HL-60 (cell line): Measurements from ENCODE around the gene PTX4.
"Not testable (repeated sequence)": the region's sequence is repeated elsewhere in the genome, so short reads cannot be mapped to it uniquely, and the experiment has no call there.

Source experiments
- DNase-seq, 2 experiments: peaks; one replicate each; pipeline ENCODE4 v3.0.0-alpha.2; 2010 to 2020; ENCODE audit warnings: low read depth in 1 of 2, low spot score in 1 of 2
- H3K27ac ChIP-seq: fragments of 250-450 bp; sonication (Bioruptor Pico); replicated peaks from 2 replicates; pipeline ENCODE4 v1.5.1; 2020; ENCODE audit warnings: mild to moderate bottlenecking, moderate library complexity
- H3K27me3 ChIP-seq: fragments of 250-450 bp; sonication (Bioruptor Pico); 2 replicates; pipeline ENCODE4 v1.5.1; 2021; ENCODE audit warnings: mild to moderate bottlenecking, moderate library complexity; ENCODE audit not compliant: insufficient read depth, poor library complexity, severe bottlenecking
- H3K4me3 ChIP-seq: replicated peaks from 2 replicates; pipeline ENCODE4 v1.5.1; 2011; ENCODE audit warnings: mild to moderate bottlenecking, control low read depth, low read length; ENCODE audit not compliant: insufficient read depth
- CTCF ChIP-seq: IDR thresholded peaks from one replicate; pipeline ENCODE4 v1.5.1; 2011; ENCODE audit warnings: low read length, control low read depth, inconsistent platforms; ENCODE audit not compliant: insufficient read depth
- GABPA ChIP-seq: IDR thresholded peaks from 2 replicates; pipeline ENCODE4 v1.6.1; 2012; ENCODE audit warnings: low read depth
- POLR2AphosphoS5 ChIP-seq: IDR thresholded peaks from 2 replicates; pipeline ENCODE4 v1.6.1; 2012; ENCODE audit warnings: low read depth
- SPI1 ChIP-seq: IDR thresholded peaks from 2 replicates; pipeline ENCODE4 v1.6.1; 2012; ENCODE audit warnings: low read depth, mild to moderate bottlenecking, borderline replicate concordance
- TF ChIP-seq, protein P1 (sequence below): IDR thresholded peaks from 2 replicates; pipeline ENCODE4 v1.6.1; 2012; ENCODE audit warnings: low read depth; ENCODE audit not compliant: insufficient replicate concordance

PTX4 gene

GRCh38 chr16:1442697-1443096 lies 46.0 kb downstream of the PTX4 start:
- no peak for DNase-seq
- TF ChIP-seq SPI1 (no peak), CTCF (no peak), GABPA (no peak), POLR2AphosphoS5 (no peak)
- TF ChIP-seq, protein P1, sequence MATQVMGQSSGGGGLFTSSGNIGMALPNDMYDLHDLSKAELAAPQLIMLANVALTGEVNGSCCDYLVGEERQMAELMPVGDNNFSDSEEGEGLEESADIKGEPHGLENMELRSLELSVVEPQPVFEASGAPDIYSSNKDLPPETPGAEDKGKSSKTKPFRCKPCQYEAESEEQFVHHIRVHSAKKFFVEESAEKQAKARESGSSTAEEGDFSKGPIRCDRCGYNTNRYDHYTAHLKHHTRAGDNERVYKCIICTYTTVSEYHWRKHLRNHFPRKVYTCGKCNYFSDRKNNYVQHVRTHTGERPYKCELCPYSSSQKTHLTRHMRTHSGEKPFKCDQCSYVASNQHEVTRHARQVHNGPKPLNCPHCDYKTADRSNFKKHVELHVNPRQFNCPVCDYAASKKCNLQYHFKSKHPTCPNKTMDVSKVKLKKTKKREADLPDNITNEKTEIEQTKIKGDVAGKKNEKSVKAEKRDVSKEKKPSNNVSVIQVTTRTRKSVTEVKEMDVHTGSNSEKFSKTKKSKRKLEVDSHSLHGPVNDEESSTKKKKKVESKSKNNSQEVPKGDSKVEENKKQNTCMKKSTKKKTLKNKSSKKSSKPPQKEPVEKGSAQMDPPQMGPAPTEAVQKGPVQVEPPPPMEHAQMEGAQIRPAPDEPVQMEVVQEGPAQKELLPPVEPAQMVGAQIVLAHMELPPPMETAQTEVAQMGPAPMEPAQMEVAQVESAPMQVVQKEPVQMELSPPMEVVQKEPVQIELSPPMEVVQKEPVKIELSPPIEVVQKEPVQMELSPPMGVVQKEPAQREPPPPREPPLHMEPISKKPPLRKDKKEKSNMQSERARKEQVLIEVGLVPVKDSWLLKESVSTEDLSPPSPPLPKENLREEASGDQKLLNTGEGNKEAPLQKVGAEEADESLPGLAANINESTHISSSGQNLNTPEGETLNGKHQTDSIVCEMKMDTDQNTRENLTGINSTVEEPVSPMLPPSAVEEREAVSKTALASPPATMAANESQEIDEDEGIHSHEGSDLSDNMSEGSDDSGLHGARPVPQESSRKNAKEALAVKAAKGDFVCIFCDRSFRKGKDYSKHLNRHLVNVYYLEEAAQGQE, result no peak
- Histone ChIP-seq H3K27me3 (no peaks in the 10 kb centered on the region), H3K4me3 (no peak overlapping the region), H3K27ac (no peak overlapping the region)

DNA sequence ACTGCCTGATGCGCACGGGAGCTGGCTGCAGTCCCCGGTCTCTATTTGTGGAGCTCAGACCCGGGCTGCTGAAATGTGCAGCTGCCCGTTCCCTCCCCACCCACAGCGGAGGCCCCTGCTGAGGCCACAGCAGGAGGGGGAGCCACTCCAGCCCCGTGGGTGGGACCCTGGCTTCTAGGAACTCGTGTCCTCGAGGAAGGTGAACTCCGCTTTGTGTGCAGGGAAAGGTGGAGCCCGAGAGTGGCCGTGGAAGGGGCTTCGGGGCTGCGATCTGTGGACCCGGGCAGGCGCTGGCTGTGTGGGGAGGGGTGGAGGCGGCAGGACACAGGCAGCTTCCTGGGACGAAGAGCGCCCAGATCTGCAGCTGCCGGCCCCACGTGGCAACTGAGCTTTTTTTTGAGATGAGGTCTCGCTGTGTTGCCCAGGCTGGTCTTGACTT lies 47.3 kb downstream of the PTX4 start:
- H3K27me3 ChIP-seq, result no peaks in the 10 kb centered on the region
- H3K27ac ChIP-seq, result no peak overlapping the region
- DNase-seq, result no peak

DNA sequence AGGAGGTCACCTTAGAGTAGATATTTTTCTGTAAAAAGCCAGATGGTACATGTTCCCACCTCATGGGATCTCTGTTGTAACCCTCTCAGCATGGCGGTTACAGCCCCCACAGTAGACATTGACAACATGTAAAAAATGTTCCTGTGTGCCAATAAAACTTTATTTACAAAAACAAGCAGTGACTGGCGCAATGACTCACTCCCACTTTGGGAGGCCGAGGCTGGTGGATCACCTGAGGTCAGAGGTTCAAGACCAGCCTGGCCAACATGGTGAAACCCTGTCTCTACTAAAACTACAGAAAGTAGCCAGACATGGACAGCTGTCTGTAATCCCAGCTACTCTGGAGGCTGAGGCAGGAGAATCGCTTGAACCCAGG lies 49.1 kb downstream of the PTX4 start:
- H3K27ac ChIP-seq, H3K27me3 ChIP-seq, H3K4me3 ChIP-seq, DNase-seq: not testable (repeated sequence)

More for the DNA sequence above, 47.3 kb downstream of the PTX4 start:
- H3K4me3 ChIP-seq, result no peak overlapping the region
- no peak for TF ChIP-seq CTCF
- no peak for TF ChIP-seq GABPA
- TF ChIP-seq POLR2AphosphoS5, result no peak
- no peak for TF ChIP-seq SPI1
- TF ChIP-seq, protein P1, result no peak

GRCh38 chr16:1439058-1439698 lies 49.6 kb downstream of the PTX4 start:
- Histone ChIP-seq H3K4me3 (no peak overlapping the region), H3K27me3 (no peaks in the 10 kb centered on the region), H3K27ac (no peak overlapping the region)
- DNase-seq, result no peak
- no peak for TF ChIP-seq SPI1
- no peak for TF ChIP-seq POLR2AphosphoS5
- no peak for TF ChIP-seq CTCF
- TF ChIP-seq, protein P1, result no peak
- TF ChIP-seq GABPA, result no peak
